ENCODE measurements around the gene SGSM1. TPM values are rescaled to one million over a fixed set of nuclear protein-coding genes. Genes with fewer than 3 reads are reported as not detected.

Gene SGSM1
- total and polyA plus RNA-seq, 2 of the 4 experiments (the other 2 are of a cell fraction), result not detected

DNA sequence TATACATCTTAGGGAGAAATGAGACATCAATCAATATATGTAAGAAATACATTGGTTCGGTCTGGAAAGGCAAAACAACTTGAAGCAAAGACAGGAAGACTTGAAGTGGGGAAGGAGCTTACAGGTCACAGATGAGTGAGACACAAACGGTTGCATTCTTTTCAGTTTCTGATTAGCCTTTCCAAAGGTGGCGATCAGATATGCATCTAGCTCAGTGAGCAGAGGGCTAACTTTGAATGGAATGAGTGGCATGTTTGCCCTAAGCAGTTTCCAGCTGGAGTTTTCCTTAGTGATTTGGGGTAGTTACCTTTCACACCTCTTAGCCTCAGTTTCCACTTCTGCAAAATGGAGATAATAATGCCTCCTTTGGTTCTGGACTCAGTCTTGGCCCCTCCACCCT lies 124.7 kb downstream of the SGSM1 start:
- Histone ChIP-seq H2AFZ (replicated peaks; ENCODE audit: low read length, poor library complexity) (no peak overlapping the region), H2BK120ac (ENCODE audit: low read depth, low read length) (no peak overlapping the region), H3K18ac (ENCODE audit: low read depth, low read length) (no peak overlapping the region), H3K4me1 (ENCODE audit: control insufficient read depth, insufficient read depth, low read length) (no peaks in the 10 kb centered on the region), H3K9ac (ENCODE audit: low read depth, low read length) (no peak overlapping the region), H3K4me3 (ENCODE audit: insufficient read depth, low read depth, low read length) (no peak overlapping the region), H2AK5ac (ENCODE audit: low read depth, low read length) (no peak overlapping the region), H4K20me1 (ENCODE audit: insufficient read depth, low read length) (no peaks in the 10 kb centered on the region), H3K4me2 (ENCODE audit: low read depth, low read length) (no peak overlapping the region), H3K23ac (ENCODE audit: low read depth, low read length) (no peak overlapping the region), H2BK5ac (ENCODE audit: low read depth, low read length, poor library complexity, severe bottlenecking) (no peak overlapping the region), H3K79me1 (ENCODE audit: low read depth in 1 of 2, low read length in 2 of 2) (no peaks in the 10 kb centered on the region), H3K27ac (ENCODE audit: insufficient read depth, low read length) (no peak overlapping the region), H3K9me3 (ENCODE audit: control insufficient read depth, insufficient read depth, low read length) (no peaks in the 10 kb centered on the region), H2BK15ac (ENCODE audit: low read depth, low read length) (no peak overlapping the region), H3K4ac (ENCODE audit: low read depth, low read length) (no peak overlapping the region), H3K14ac (replicated peaks; ENCODE audit: low read depth, low read length) (no peak overlapping the region), H3K9me1 (ENCODE audit: insufficient read depth, low read length) (no peaks in the 10 kb centered on the region), H2BK20ac (ENCODE audit: low read depth, low read length) (no peak overlapping the region), H4K91ac (ENCODE audit: insufficient read depth, low read depth, low read length) (no peak overlapping the region), H4K8ac (ENCODE audit: low read depth in 2 of 2, low read length in 2 of 2) (no peak overlapping the region), H3K36me3 (ENCODE audit: control insufficient read depth, insufficient read depth, low read length) (no peaks in the 10 kb centered on the region), H3K56ac (ENCODE audit: extremely low read depth, insufficient read depth, low read length) (no peak overlapping the region), H4K5ac (ENCODE audit: low read depth, low read length) (no peak overlapping the region), H2AK9ac (replicated peaks; ENCODE audit: low read depth, low read length, poor library complexity) (no peak overlapping the region), H3K27me3 (ENCODE audit: control insufficient read depth, insufficient read depth, low read length) (no peaks in the 10 kb centered on the region)
- CTCF ChIA-PET, result interaction anchor here (0.6 kb wide), 1 partner anchor 12 kb away, joined by 4 read pairs; no protein-coding TSS in a partner anchor
- WGBS, 2 experiments (ENCODE audit: extremely low coverage in 2 of 2, insufficient read length in 1 of 2), result 40% methylated on average over 1 of the region's 3 CpGs; no CpG with 5 or more reads in 1 of the 2 experiments
- ATAC-seq (ENCODE audit: low read depth) (no peak), DNase-seq (no peak)
- in situ Hi-C loops (cut with MboI; ENCODE audit: low sequenced_read_pairs) (no loop called here), intact Hi-C loops (cut with micrococcal nuclease) (no loop called here), dilution Hi-C loops (cut with HindIII; ENCODE audit: low sequenced_read_pairs, unreplicated experiment) (no loop called here)
- POLR2A ChIA-PET (ENCODE audit: unreplicated experiment), result no interaction called here
- TF ChIP-seq MAZ (IDR thresholded peaks at IDR 0.05; ENCODE audit: borderline replicate concordance, low read depth, low read length) (no peak), CHD1 (IDR thresholded peaks at IDR 0.05; ENCODE audit: low read depth, low read length) (no peak), CEBPB (IDR thresholded peaks at IDR 0.05; ENCODE audit: low read depth, low read length) (no peak), MAFK (IDR thresholded peaks at IDR 0.05; ENCODE audit: low read depth, low read length) (no peak), RAD21 (IDR thresholded peaks at IDR 0.05; ENCODE audit: low read length) (no peak), NFE2L2 (IDR thresholded peaks at IDR 0.05; ENCODE audit: low read depth, low read length) (no peak), FOS (IDR thresholded peaks at IDR 0.05; ENCODE audit: low read depth, low read length) (no peak), MXI1 (IDR thresholded peaks at IDR 0.05; ENCODE audit: borderline replicate concordance, low read depth, low read length) (no peak), BHLHE40 (IDR thresholded peaks at IDR 0.05; ENCODE audit: low read depth, low read length) (no peak), RCOR1 (IDR thresholded peaks at IDR 0.05; ENCODE audit: insufficient replicate concordance, low read length) (no peak), RFX5 (IDR thresholded peaks at IDR 0.05; ENCODE audit: low read depth, low read length) (no peak), POLR2A (IDR thresholded peaks at IDR 0.05; ENCODE audit: low read depth, low read length) (no peak), SMC3 (IDR thresholded peaks at IDR 0.05; ENCODE audit: low read depth, low read length) (no peak)
- TF ChIP-seq, protein P1, sequence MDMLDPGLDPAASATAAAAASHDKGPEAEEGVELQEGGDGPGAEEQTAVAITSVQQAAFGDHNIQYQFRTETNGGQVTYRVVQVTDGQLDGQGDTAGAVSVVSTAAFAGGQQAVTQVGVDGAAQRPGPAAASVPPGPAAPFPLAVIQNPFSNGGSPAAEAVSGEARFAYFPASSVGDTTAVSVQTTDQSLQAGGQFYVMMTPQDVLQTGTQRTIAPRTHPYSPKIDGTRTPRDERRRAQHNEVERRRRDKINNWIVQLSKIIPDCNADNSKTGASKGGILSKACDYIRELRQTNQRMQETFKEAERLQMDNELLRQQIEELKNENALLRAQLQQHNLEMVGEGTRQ (IDR thresholded peaks at IDR 0.05; ENCODE audit: low read depth, low read length), result no peak
- TF ChIP-seq, protein P2, sequence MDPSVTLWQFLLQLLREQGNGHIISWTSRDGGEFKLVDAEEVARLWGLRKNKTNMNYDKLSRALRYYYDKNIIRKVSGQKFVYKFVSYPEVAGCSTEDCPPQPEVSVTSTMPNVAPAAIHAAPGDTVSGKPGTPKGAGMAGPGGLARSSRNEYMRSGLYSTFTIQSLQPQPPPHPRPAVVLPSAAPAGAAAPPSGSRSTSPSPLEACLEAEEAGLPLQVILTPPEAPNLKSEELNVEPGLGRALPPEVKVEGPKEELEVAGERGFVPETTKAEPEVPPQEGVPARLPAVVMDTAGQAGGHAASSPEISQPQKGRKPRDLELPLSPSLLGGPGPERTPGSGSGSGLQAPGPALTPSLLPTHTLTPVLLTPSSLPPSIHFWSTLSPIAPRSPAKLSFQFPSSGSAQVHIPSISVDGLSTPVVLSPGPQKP (IDR thresholded peaks at IDR 0.05; ENCODE audit: borderline replicate concordance, low read depth, low read length), result no peak
- TF ChIP-seq, protein P3, sequence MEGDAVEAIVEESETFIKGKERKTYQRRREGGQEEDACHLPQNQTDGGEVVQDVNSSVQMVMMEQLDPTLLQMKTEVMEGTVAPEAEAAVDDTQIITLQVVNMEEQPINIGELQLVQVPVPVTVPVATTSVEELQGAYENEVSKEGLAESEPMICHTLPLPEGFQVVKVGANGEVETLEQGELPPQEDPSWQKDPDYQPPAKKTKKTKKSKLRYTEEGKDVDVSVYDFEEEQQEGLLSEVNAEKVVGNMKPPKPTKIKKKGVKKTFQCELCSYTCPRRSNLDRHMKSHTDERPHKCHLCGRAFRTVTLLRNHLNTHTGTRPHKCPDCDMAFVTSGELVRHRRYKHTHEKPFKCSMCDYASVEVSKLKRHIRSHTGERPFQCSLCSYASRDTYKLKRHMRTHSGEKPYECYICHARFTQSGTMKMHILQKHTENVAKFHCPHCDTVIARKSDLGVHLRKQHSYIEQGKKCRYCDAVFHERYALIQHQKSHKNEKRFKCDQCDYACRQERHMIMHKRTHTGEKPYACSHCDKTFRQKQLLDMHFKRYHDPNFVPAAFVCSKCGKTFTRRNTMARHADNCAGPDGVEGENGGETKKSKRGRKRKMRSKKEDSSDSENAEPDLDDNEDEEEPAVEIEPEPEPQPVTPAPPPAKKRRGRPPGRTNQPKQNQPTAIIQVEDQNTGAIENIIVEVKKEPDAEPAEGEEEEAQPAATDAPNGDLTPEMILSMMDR (conservative IDR thresholded peaks at IDR 0.05; ENCODE audit: low read depth, low read length), result no peak
- BruUV-seq (replicated peaks), result no TSS peak

Measured in IMR-90 (cell line).